Measurements from ENCODE around the gene PIR.

PIR gene

GRCh38 chrX:15493118-15493962 lies at the start of gene PIR:
Gene PIR, minus strand, starts transcription at chrX:15493333. Its CDS starts 2,076 bp downstream, at chrX:15491257.
- peak; percentile 82 to 83 for DNase-seq

- no peak for DNase-seq
Observed at GRCh38 chrX:15530318-15530717, 37.2 kb upstream of the PIR start.

- DNase-seq, result no peak
Observed at GRCh38 chrX:15529165-15529564, 36.0 kb upstream of the PIR start.

GRCh38 chrX:15525664-15526416 lies 32.7 kb upstream of the PIR start:
- DNase-seq, result peak in 1 of 2 experiments; percentile 6

- DNase-seq, result no peak
Observed at GRCh38 chrX:15524417-15524816, 31.3 kb upstream of the PIR start.

GRCh38 chrX:15523088-15523487 lies 30.0 kb upstream of the PIR start:
- DNase-seq, result no peak

- DNase-seq, result no peak
Observed at GRCh38 chrX:15522464-15522863, 29.3 kb upstream of the PIR start.

GRCh38 chrX:15515931-15516330 lies 22.8 kb upstream of the PIR start:
- no peak for DNase-seq

GRCh38 chrX:15514279-15514678 lies 21.1 kb upstream of the PIR start:
- no peak for DNase-seq

GRCh38 chrX:15512401-15512965 lies 19.4 kb upstream of the PIR start:
- no peak for DNase-seq

- DNase-seq, result no peak
Observed at GRCh38 chrX:15511563-15511962, 18.4 kb upstream of the PIR start.

GRCh38 chrX:15509845-15510244 lies 16.7 kb upstream of the PIR start:
- no peak for DNase-seq

GRCh38 chrX:15507005-15507404 lies 13.9 kb upstream of the PIR start:
- no peak for DNase-seq

GRCh38 chrX:15505101-15505500 lies 12.0 kb upstream of the PIR start:
- DNase-seq, result no peak

GRCh38 chrX:15504661-15505060 lies 11.5 kb upstream of the PIR start:
- DNase-seq, result no peak

GRCh38 chrX:15501506-15501905 lies 8.4 kb upstream of the PIR start:
- DNase-seq, result no peak

- DNase-seq, result no peak
Observed at GRCh38 chrX:15500497-15500966, 7.4 kb upstream of the PIR start, which contains the start of gene BMX. Gene BMX, plus strand, starts transcription at chrX:15500807. Its CDS starts 7,547 bp downstream, at chrX:15508354.

GRCh38 chrX:15499976-15500375 lies 6.8 kb upstream of the PIR start:
- no peak for DNase-seq

GRCh38 chrX:15498741-15499140 lies 5.6 kb upstream of the PIR start:
- no peak for DNase-seq

- DNase-seq, result peak; percentile 34 to 45
Observed at GRCh38 chrX:15497865-15498264, 4.7 kb upstream of the PIR start.

GRCh38 chrX:15496824-15497223 lies 3.7 kb upstream of the PIR start:
- DNase-seq, result no peak

- no peak for DNase-seq
Observed at GRCh38 chrX:15495801-15496200, 2.7 kb upstream of the PIR start.

GRCh38 chrX:15492469-15492868 lies 664 bp downstream of the PIR start:
- DNase-seq, result no peak

GRCh38 chrX:15483891-15484290 lies 9.2 kb downstream of the PIR start:
- no peak for DNase-seq
